ENCODE measurements around the gene PHB1.
"Not testable (repeated sequence)": the region's sequence is repeated elsewhere in the genome, so short reads cannot be mapped to it uniquely, and the experiment has no call there.

Gene PHB1

DNA sequence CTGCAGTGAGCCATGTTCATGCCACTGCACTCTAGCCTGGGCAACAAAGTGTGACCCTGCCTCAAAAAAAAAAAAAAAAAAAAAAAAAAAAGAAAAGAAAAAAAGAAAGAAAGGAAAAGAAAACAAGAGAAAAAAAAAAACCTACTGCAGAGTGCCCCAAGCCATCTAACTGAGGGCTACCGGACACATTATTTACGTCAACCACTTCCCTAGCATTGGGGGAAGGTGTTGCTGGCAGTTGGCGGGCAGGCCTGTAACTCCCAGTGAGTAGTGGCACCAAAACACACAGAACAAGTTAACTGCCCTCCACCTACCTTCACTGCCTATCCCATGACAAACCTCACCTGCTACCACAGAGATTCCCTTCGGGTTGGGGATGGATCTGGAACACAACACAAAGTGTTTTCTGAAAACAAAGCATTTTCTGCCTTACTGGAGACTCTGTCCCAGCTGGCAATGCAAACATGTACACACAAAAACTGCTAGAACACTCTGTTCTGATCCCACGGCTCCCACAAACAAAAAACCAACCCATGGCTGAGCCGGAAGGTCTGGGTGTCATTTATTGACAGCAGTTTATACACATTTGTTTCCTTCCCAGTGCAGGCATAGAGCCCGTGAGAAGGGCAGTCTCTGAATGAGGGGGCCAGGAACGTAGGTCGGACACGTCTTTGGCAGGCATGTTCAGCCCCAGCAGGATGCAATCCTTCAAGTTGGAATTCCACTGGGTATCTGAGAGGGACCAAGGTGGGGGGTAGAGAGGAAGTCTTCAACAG is 11.0 kb downstream of the PHB1 start:
- DNase-seq = no peak

DNA sequence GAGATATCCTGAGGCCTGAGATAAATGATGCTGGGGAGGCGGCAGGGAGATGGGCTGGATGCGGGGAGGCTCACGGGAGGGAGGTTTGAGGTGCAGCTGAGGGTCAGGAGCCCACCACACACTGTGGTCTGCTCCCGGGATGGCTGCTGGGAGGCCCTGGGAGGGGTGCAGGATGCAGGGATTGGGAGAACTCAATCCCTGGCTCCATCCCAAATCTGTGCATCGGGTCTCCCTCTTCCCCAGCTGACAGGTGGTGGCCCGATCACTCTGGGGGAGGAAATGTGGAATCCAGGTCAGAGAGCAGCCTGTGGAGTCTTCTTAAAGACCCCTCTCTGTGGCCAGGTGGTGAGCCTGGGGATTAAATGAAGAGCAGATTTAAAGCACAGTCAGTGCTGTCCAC is 12.0 kb downstream of the PHB1 start:
- no peak for DNase-seq

DNA sequence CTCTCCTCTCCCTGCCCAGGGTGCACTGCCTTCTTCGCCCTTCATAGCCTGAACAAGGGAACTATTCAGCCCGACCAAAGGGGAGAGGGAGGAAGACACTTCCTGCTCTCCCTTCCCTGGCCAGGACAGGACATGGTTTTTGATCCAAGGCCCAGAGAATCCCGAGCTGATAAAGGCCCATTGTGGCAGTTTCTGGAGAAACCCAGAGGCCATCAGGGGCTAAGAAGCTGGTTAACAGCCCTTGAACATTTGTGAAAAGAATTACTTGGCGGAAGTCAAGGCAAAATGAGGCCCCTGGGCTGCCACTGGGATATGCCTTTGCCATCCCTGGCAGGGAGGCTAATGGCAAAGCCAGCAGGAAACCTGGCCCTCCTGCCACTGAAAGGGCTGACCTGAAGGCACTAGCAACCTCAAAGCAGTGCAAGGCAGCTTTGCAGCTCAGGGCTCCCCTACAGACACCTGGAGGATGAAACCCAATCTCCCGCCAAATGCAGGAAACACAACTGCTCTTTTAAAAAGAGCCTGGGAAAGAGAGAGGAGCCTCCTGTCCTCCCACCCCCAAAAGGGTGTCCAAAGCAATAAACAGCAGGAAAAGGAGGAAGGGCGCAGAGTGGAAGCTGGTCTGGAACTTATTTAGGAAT is 12.6 kb downstream of the PHB1 start:
- DNase-seq = no peak

DNA sequence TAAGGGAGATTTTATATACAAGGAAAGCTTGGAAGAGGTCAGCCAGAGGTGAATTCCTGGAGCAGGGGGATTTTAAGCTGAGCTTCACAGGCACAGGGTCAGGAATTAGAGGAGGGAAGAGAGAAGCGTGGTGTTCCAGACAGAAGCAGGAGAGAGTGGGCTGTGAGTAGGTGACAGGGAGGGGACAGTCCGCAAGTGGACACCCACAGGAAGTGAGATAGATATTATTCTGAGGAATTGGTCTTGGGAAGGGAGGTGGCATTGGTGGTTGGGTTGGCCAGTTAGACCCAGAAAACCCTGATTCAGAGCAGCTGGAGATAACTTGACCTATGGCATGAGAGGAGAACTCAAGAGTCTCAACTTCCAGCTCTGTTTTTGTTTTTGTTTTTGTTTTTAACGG is 14.7 kb downstream of the PHB1 start:
- DNase-seq = no peak

DNA sequence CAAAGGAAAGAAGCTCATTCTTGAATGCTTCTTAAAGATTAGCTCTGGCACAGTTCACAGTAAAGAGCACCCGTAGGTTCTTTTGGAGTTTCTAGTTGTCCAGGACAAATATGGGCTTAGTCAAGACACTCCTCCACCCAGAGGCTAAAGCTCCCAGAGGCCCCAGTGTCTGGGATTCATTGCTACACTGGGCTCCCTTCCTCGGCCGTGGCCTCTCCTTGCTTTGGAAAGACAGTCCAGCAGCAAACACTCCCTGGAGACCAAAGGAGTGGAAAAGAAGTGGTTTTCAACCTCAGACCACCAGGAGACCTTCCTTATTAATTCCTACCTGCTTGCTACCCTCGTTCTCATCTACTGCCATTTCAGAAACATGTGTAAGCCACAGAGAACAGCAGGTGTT is 17.1 kb downstream of the PHB1 start:
- DNase-seq = no peak

DNA sequence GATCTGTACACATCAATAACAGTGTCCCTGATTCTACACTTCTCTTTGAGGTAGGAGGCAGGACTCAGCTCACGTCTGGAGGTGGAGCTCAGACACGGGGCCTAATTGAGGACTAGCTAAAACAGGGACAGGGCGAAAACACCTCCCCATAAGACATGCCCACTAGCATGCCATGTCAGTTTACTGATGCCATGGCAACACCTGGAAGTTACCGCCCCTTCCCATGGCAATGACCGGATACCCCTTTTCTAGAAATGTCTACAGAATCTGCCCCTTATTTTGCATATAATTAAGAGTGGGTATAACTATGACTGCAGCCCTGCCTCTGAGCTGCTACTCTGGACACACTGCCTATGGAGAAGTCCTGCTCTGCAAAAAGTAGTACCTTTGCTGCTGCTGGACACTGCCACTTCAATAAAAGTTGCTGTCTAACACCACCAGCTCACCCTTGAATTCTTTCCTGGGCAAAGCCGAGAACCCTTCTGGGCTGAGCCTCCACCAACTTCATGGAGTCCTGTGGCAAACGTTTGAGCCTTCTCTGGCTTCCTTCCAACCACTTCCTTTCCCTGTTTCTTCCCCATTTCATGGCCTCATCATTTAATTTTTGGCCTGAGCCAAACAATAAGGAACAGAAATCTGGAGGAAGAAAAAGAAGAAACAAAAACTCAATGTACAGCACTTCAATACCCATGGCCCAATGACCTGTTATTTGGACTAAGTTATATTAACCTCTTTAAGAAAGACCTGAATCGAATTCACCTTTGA is 21.0 kb downstream of the PHB1 start:
- DNase-seq = no peak

DNA sequence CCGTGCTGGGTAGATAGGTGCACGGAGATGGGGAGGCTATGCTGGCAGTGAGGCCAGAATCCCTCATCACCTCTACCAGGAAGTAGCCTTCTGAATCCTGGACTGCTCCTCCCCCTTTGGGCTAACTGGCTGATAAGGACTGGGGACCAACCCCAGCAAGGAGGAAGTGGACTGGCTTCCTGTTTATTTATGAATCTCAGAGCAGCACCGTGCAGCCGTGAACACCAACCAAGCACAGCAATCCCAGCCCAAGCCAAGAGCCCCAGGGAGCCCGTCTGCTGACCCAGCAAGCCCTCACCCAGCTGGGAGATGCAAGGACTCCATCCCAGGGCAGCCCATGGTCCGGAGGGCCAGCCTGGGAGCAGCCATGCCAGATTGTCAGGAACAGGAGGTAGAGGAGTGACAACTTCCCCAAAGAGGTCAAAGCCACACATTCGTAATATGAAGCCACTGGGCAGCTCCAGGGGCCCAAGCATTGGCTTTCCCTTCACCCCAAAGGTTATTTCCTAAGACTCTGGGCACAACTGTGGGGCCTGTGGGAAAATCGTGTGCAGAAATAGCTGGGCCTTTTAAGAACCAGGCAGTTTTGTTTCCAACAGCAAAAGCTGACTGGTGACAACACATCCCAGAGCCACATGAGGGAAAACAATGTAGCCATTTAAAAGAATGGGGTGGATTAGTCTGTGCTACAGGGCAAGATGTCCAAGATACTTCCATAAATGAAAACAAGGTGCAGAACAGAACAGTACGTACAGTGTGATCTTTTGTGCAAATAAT is 23.9 kb downstream of the PHB1 start:
- no peak for DNase-seq

DNA sequence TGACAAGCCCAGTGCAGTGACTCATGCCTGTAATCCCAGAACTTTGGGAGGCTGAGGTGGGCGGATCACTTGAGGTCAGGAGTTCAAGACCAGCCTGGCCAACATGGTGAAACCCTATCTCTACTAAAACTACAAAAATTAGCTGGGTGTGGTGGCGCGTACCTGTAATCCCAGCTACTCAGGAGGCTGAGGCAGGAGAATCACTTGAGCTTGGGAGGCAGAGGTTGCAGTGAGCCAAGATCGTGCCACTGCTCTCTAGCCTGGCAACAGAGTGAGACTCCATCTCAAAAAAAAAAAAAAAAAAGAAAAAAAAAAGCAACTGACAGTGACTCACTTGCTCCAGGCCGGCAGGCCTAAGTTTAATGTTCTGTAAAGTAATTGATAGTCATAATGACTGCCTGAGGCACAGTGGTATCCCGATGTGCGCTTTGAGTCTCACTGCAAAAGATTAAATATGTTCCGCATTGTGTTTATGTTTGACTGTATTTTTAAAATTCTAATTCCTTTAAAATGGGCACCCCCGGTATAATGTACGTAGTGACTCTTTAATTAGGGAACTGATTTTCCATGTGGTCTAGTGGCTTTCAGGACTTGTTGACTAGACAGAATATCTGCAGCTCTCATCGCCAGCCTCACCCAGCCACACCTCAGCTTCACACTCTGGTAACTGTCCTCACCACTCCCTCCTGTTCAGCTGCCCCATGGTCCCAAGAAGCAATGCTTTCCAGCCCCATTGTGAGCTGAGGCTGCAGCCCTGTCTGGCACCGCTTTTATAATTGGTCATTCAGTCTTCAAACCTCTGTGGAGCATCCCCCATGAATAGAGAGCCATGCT is 25.0 kb downstream of the PHB1 start:
- DNase-seq = not testable (repeated sequence)

DNA sequence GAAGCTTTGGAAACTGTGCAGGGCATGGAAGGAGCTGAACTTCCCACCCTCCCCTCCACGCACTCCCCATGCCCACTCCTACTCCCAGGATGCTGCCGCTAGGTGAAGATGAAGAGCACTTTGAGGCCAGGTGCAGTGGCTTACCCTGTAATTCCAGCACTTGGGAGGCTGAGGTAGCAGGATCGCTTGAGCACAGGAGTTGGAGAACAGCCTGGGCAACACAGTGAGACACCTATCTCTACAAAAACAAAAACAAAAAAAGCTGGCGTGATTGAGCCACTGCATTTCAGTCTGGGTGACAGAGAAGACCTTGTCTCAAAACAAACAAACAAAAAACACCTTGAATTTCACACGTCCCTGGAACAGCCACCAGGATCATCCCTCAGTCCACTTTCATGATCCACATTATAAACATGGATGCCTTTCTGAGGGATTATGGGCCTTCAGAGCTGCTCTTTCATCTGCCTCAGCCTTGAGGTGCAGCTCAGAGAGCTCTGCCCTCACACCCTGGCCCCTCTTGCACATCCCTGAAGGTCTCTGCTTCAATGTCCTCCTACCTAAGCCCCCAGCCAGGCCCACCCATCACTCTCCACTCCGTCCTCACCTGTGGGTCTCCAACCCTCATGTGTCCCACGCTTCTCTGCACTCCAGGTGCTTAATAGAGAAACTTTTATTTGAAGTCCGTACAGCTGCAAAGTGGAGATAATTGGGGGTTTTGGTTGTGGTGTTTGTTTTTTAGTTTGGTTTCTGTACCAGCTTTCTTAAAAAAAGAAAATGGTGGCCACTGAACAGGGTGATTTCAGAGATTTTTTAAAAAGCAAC is 25.8 kb downstream of the PHB1 start:
- no peak for DNase-seq

DNA sequence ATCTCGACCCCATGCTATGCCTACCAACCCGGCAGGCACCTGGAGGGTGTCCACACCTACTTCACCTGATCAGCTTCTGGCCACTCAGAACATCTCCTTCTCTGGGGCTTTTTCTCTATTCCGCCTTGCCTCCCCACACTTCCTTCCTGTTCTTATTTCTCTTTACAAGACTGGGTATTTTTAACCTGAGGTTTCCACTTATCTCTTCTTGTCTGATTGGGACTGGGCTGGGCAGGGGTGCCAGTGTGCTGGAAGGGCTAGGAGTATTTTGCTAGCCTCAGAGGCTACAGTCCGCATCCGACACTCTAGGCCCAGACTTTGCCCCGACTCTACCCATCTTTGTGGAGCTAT is 26.4 kb downstream of the PHB1 start:
- no peak for DNase-seq

DNA sequence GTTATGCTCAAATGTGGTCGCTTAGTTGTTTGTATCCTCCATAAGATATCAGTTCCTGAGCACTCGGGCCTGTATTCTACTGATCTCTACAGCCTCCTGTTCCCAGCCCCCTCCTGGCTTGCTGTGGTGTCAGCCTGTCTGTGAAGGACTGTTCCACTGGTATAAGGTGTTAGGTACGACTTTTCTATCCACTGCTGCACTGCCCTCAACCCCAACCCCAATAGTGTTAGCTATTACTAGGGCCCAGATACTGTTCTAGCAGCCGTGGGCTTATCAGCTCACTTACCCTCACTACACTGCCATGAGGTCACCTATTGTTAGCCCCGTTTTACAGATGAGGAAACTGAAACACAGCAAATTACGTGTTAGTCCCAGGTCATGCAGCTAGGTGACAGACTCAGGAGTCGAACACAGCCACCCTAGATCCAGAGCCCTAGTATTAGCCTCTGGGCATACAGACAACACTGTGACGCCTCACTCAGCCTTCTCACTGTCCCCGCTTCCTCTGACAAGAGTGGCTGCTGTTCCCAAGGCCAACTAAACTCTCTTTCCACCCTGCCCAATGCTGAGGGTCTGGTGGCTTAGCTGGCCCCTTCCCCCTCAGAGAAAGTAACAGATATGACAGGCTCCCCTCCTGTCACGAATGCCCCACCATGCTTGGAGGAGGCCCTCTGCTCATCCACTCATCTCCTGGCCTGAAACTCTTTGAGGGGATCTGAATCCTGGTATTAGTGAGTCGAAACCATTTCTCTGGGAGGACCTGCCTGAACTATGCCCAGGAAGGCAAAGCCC is 27.0 kb downstream of the PHB1 start:
- no peak for DNase-seq

DNA sequence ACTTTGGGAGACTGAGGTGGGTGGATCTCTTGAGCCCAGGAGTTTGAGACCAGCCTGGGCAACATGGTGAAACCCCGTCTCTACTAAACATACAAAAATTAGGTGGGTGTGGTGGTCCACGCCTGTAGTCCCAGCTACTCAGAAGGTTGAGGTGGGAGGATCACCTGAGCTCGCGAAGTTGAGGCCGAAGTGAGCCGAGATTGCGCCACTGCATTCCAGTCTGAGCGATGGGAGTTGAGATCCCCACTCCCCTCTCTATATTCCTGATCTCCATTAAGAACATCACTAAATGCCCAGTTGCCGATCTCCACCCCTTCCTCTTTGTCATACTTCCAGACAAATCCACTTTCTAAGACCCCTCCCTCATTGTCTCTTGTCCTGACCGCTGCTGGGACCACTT is 28.3 kb downstream of the PHB1 start:
- DNase-seq = no peak

DNA sequence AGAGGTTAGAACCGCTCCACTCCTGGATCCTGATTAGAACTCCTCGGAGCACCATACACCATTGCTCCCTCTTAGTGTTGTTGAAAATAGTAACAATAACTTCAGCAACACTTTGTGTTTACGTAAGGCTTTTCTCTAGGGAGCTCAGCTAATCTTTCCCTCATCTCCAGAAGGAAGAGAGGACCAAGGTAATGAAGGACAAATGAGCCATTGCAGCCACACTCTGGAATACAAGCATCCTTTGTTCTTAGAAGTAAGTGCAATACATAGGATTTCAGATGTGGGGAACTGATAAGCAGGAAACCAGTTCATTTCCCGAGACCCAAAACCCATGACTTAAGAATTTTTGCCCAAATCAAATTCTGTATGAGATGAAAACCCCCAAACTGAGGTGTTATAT is 29.7 kb downstream of the PHB1 start:
- DNase-seq = no peak

DNA sequence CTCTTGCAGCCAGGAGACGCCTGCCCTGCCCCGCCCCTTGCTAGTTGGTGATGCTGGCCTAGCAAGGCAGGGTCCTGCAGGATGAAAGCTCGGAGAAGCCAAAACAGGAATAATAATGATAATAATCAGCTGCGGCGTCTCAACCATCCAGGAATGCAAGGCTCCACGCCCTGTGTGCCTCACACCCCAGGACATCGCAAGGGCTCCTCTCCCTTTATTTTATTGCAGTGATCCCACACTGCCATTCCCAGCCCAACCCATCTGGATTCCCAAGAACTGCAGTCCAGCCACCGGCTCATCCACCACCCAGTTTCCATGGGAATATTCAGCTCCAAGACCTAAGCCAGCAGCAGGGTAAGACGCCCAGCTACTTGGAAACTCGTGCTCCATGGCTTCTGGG is 31.6 kb downstream of the PHB1 start:
- DNase-seq = no peak

DNA sequence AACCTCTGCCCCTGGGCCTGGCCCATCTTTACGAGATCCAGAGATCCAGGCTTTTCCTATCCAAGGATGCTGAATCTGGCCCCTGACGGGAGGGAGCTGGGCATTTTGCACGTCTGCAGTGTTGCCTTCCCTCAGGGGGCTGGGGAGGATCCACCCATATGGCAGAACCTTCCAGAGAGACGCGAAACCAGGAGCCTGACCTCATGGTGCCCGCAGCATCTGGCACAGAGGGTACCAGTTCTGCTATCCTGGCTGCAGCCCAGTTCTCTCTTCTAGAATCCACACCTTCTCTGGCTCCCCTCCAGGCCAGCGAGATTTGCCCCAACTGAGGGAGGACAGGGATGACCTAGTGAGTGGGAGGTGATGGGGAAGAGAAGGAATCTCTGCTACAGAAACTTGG is 32.1 kb downstream of the PHB1 start:
- no peak for DNase-seq

DNA sequence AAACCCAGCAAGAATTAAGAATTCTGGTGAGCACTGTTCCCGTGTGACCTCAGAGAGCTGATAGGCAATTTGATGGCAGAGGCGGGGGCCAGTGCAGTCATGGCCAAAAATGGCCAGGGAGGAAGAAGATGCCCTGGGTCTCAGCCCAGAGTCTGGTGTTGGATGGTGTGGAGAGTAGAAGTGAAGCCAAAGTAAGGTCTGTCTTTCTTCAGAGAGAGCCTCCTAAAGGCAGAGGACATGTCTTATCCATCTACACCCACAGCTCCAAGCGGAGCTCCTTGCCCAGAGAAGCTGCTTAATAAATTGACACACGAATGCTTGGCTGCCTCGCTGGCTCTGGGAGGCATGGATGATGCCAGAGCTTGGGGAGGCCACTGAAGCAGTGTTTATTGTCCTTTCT is 32.9 kb downstream of the PHB1 start:
- no peak for DNase-seq

DNA sequence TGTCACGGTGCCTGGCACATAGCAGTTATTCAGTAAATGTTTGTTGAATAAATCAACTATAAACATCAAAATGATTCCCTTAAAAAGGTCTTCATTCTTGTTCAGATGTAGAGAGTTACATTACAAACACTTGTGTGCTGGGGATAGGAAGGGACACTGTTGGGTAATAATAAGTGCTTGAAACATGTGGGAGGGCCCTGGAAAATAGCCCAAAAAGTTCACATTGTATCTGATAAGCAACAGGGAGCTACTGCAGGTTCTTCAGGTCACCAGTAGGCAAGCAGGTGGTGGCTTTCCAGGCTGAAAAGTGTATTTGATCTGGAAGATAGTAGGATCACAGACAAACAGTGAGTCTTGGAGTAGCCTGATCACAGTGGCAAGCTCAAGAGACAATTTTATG is 33.6 kb downstream of the PHB1 start:
- DNase-seq = no peak

DNA sequence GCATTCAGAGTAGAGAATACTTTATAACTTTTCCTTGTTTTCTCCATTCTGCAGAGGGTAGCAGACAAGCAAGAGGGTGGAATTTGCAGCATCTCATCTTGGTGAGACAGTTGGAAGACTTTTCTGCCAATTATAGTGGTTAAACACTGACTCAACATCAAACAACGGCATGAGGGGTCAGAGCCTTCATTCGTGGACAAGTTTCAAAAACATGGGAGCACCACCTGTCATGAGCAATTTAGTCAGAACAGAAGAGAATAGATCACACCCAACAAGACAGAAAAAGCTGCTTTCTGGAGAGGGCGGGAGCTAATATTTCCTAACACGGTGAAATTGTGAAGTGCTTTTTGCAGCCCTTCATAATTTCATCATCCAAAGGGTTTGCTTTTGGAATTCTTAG is 34.8 kb downstream of the PHB1 start:
- DNase-seq = no peak

DNA sequence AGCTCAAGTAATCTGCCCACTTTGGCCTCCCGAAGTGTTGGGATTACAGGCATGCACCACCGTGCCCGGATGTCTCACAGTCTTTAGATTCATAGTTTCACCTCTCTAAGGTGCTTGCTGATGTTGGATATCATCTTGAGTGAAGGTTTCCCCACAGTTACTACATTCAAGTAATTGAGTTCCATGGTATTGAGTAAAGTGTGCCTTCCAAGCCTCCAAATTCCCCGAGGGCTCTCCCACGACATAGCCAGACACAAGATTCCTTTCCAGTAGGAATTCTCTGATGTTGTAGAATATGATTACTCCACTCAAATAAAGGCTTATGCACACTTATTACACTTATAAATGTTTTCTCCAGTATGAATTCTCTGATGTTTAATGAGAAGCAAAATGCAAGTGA is 36.4 kb downstream of the PHB1 start:
- no peak for DNase-seq

DNA sequence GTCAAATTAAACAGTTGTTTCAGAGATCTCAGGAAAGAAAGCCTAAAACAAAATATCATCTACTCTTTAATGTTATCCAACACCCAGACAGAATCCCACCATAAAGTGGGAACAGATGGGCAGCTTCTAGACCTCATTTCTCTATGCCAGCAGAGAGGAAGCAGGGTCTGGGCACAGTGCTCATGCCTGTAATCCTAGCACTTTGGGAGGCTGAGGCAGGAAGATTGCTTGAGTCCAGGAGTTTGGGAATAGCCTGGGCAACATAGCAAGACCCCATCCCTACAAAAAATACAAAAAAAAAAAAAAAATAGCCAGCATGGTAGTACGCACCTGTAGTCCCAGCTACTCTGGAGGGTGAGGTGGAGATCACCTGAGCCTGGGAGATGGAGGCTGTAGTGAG is 39.1 kb downstream of the PHB1 start:
- no peak for DNase-seq

DNA sequence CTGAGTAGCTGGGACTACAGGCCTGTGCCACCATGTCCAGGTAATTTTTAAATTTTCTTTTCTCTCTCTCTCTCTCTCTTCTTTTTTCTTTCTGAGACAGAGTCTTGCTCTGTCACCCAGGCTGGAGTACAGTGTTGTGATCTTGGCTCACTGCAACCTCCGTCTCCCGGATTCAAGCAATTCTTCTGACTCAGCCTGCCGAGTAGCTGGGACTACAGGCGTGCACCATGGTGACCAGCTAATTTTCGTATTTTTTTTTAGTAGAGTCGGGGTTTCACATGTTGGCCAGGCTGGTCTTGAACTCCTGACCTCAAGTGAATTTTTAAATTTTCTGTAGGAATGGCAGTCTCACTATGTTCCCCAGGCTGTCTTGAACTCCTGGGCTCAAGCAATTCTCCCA is 41.6 kb downstream of the PHB1 start:
- DNase-seq = no peak

All from NCI-H187 treated with DMSO at 0.1 percent for 48 hours (cell line).